Bronchial epithelial cell (primary cell): Measurements from ENCODE around the gene FUT8. TPM values are rescaled to one million over a fixed set of nuclear protein-coding genes. Genes with fewer than 3 reads are reported as not detected.

Experiments
- DNase-seq: peaks from one replicate; pipeline ENCODE4 v3.0.0-alpha.2; 2010; ENCODE audit warnings: low read depth
- FAIRE-seq: peaks from 2 replicates; lab custom pipeline; 2011; peaks lifted over from hg19 to GRCh38; lab: Jason Lieb, UNC
- H3K27me3 ChIP-seq: 2 replicates; pipeline ENCODE4 v1.5.1; 2011; ENCODE audit warnings: low read length; ENCODE audit not compliant: control insufficient read depth, insufficient read depth
- H3K36me3 ChIP-seq: 2 replicates; pipeline ENCODE4 v1.5.1; 2011; ENCODE audit warnings: low read length; ENCODE audit not compliant: control insufficient read depth, insufficient read depth
- H3K4me3 ChIP-seq: 2 replicates; pipeline ENCODE4 v1.5.1; 2011; ENCODE audit warnings: mild to moderate bottlenecking, low read depth, low read length, control low read depth
- CTCF ChIP-seq: IDR thresholded peaks from 2 replicates; pipeline ENCODE4 v1.5.1; 2011; ENCODE audit warnings: mild to moderate bottlenecking, moderate library complexity, low read length, control low read depth, inconsistent platforms; ENCODE audit not compliant: insufficient read depth, severe bottlenecking
- total RNA-seq: library from RNA; depleted of rRNA; stranded (reverse); fragments of >200 nt; gene quantifications from 2 replicates; pipeline ENCODE4 v1.2.1, GENCODE V29; 2014

Gene FUT8
- 16.3 and 27.5 TPM in 2 replicates for total RNA-seq

GRCh38 chr14:65412032-65412846 is at the start of gene FUT8:
Gene FUT8, plus strand, starts transcription at chr14:65412730. Its CDS starts 148,834 bp downstream, at chr14:65561564.
- peak within 1 kb of the TSS; percentile 83 for H3K4me3 ChIP-seq
- no peaks in the 10 kb centered on the region for H3K27me3 ChIP-seq
- peak; percentile 93 for TF ChIP-seq CTCF
- no peak for FAIRE-seq
- peak; percentile 90 for DNase-seq
- no peaks in the 10 kb centered on the region for H3K36me3 ChIP-seq

- Histone ChIP-seq H3K4me3 (no peak overlapping the region), H3K27me3 (no peaks in the 10 kb centered on the region), H3K36me3 (no peaks in the 10 kb centered on the region)
- no peak for TF ChIP-seq CTCF
- no peak for FAIRE-seq
- no peak for DNase-seq
These were observed 45.5 kb upstream of the FUT8 start for GRCh38 chr14:65366802-65367565.

GRCh38 chr14:65369560-65369959 is 43.0 kb upstream of the FUT8 start:
- no peak overlapping the region for H3K4me3 ChIP-seq
- no peak for TF ChIP-seq CTCF
- H3K36me3 ChIP-seq, result no peaks in the 10 kb centered on the region
- DNase-seq (no peak), FAIRE-seq (no peak)
- no peaks in the 10 kb centered on the region for H3K27me3 ChIP-seq

- H3K36me3 ChIP-seq, result no peaks in the 10 kb centered on the region
- H3K27me3 ChIP-seq, result no peaks in the 10 kb centered on the region
- no peak overlapping the region for H3K4me3 ChIP-seq
- DNase-seq (no peak), FAIRE-seq (no peak)
- no peak for TF ChIP-seq CTCF
These were observed 41.7 kb upstream of the FUT8 start for GRCh38 chr14:65370801-65371248.

- FAIRE-seq, result no peak
- TF ChIP-seq CTCF, result no peak
These were observed 40.7 kb upstream of the FUT8 start for GRCh38 chr14:65371784-65372183.

More at GRCh38 chr14:65371784-65372183, 40.7 kb upstream of the FUT8 start:
- Histone ChIP-seq H3K27me3 (no peaks in the 10 kb centered on the region), H3K36me3 (no peaks in the 10 kb centered on the region), H3K4me3 (no peak overlapping the region)
- no peak for DNase-seq
